GM21786 (cell line): ENCODE measurements around the gene LNX2.

Experiments used
- ATAC-seq: cut with Tn5 transposase; IDR thresholded peaks from one replicate; pipeline ENCODE4 v1.9.1; 2021; ENCODE audit not compliant: unreplicated experiment

Gene LNX2

GRCh38 chr13:27617881-27618321 lies 2.4 kb downstream of the LNX2 start:
- ATAC-seq, result no peak

DNA sequence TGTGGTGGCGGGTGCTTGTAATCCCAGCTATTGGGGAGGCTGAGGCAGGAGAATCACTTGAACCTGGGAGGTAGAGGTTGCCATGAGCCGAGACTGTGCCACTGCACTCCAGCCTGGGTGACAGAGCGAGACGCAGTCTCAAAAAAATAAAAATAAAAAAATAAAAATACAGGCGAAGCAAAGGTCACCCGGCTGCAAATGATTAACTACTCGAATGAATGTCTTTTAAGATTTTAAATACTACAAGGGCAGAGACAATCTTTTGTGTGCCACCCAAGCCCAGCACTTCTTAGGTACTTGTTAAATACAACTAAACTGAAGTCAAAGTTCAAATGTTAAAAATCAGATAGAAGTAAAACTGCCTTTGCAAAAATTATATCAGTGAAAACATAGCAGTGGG lies 6.7 kb downstream of the LNX2 start:
- no peak for ATAC-seq

DNA sequence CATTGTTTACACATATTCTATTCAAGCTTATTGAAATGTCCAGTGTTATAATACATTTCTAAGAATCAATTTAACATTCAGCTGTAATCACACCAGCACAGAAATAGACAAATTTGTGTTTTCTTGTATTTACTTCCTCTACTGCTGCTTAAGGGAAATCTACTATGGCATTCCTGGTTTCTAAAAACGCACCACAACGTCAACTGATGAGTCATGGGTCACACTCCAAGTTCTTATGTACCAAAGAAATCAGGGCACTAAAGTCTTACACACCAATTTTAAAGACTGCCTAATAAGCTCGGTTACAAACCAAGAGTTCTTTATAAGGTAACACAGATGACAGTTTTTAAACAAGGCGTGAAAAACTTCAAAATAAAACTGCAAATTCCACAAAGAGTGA lies 13.2 kb downstream of the LNX2 start:
- no peak for ATAC-seq

DNA sequence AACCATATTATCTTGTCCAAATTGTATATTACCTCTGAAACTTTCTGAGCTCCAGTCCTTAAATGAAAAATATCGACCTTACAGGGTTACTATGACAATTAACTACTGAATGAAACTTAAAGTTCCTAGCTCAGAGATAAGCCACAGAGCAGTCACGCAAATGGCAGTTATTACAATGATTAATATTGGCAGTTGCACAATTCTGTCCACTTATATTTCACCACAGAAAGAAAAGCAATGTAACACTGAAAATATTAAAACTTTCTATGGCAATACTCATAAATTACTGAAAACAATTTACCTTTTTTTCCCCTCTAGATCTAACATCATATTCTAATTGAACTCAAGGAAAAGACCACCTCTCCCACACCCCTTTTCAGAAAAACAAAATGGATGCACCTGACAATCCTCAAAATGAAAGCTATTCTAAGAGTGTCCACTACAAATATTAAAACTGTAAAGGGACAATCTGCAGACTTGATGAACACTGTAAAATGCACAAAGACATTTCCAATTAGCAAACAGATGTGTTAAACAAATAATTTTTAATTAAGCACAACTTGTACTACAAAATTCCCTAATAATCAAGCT lies 14.6 kb downstream of the LNX2 start:
- no peak for ATAC-seq

- ATAC-seq, result no peak
Observed at GRCh38 chr13:27605099-27605498, 15.2 kb downstream of the LNX2 start.

DNA sequence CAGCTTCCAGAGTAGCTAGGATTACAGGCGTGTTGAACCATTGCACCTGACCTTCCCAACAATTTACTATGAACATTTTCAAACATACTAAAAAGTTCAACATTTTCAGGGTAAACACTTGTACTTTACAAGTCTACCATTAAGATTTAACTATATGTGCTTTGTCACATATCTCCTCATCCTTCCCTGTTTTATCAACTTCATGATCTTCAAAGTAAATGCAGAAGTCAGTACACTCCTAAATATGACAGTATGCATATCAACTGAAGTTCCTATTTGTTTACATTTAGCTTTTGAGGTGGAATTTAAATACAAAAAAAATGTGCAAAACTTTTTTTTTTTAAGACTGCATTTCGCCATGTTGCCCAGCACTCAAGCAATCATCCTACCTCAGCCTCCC lies 18.5 kb downstream of the LNX2 start:
- ATAC-seq, result no peak

DNA sequence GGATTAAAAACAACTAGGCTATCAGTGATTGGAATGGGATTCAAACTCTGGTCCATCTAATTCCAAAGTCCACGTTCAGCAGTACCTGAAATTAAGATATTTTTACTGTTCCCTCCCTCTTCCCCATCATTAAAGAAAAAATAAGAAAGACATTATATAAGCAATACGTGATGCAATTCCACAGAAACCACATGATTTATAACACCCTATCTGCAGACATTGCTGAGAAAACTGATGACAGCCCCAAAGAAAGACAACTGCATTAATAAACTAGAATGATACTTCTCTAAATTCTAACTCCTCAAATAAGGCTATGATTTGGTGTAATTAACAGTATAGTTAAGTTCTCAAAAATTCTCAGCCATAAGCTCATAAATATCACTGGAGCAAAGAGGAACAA lies 19.1 kb downstream of the LNX2 start:
- ATAC-seq, result no peak

- no peak for ATAC-seq
Observed at GRCh38 chr13:27600711-27601110, 19.6 kb downstream of the LNX2 start.

GRCh38 chr13:27599845-27600553 lies 20.3 kb downstream of the LNX2 start:
- ATAC-seq, result no peak

- no peak for ATAC-seq
Observed at GRCh38 chr13:27599096-27599495, 21.2 kb downstream of the LNX2 start.

DNA sequence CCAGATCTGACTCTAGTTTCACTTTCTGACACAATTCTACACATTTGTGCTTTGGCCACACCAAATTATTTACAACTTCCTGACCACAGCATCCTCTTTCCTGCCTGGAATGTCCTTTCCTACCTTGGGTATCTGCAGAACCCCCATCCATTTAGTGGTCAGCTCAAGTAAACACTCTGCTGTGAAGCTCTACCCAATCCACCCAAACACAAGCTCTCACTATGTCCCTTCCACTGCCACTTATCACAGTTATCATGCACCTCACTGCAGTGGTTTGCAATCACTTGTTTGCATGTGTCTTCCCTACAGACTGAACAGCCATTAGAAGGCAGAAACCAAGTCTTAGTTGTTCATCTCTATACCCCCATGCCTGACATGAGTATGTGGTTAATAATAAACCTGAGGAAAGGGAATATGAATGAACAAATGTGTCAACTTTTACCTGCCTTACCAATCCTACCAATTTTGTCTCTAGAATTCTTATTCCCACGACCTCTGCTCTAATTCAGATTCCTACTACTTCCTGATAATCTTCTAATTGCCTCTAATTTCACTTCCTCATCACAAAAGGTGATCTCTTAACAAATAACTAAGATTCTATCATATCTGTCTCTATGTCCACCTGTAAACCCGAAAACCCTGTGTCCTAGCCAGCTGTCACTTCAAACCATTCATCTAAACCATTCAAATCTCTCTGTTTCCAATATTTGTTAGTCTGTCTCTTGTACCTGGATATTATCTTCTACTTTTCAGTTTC lies 25.1 kb downstream of the LNX2 start:
- ATAC-seq, result no peak

DNA sequence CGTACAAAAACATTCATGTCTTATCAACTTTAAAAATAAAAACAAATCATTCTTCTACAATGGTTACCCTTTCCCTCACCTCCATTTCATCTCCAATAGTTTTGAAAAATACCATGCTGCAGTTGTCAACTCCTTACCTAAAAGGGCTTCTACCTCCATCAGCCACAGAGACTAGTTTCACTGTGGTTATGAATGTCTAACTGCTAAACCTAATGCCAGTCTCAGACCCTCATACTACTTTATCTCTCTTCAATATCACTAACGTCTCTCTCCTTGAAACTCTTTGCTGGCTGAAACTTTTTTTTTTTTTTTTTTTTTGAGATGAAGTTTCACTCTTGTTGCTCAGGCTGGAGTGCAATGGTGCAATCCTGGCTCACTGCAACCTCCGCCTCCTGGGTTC lies 27.1 kb downstream of the LNX2 start:
- peak; percentile 80 for ATAC-seq

DNA sequence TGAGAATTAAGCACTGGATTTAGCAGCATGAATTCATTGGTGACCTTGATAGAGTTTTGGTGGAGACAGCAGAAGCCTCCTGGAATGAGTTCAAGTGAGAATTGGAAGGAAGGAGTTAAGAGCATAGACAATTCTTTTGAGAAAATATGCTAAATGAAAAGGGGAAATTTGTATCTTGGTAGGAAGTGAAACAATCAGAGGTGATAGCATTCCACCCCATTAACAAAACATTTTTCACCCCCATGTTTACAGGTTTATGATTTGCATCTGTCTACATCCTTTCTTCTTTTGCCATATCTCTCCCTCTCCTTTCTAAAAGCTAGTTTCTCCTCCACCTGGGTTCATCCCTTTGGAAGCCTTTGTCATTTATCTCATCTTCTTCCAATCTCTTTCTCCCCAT lies 27.5 kb downstream of the LNX2 start:
- ATAC-seq, result no peak

- ATAC-seq, result no peak
Observed at GRCh38 chr13:27588405-27588804, 31.9 kb downstream of the LNX2 start.

GRCh38 chr13:27587095-27587746 lies 33.1 kb downstream of the LNX2 start:
- ATAC-seq, result no peak

- ATAC-seq, result no peak
Observed at GRCh38 chr13:27583645-27584044, 36.7 kb downstream of the LNX2 start.

DNA sequence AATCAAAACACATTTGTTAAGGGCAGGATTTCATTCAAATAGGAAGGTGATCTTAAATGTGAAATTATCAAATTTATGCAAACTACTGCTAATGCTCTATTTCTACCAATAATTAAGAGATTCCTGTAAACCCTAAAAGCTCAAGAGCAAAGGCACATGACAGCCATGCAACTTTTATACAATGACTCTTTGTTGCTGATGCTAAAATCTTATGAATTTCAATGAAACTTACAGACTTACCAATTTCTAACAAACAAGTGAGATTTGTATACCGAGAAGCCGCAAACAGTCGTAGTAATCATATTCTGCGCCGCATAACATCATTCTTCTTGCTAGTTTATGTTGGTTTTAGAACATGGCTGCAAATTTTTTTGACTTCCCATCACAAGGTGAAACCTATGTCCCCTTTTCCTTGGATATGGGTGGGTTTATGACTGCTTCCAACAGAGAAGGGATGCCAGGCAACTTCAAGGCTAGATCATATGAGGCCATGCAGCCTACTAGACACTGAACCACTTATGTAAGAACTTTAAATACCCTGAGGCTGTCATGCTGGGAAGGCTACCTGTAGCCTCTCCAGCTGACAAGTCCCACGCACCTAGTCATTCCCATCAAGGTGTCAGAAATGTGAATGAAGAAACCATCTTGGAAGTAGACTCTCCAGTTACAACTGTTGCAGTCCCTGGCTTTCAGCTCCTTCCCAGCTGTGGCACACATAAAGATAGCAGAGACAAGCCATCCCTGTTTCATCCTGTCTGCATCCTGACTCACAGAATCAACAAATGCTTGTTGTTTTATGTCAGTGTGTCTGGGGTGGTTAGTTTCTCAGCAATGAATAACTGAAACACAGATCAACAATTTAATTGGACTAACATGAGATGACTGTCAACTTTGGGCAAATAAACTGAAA lies 42.0 kb downstream of the LNX2 start:
- ATAC-seq, result no peak

DNA sequence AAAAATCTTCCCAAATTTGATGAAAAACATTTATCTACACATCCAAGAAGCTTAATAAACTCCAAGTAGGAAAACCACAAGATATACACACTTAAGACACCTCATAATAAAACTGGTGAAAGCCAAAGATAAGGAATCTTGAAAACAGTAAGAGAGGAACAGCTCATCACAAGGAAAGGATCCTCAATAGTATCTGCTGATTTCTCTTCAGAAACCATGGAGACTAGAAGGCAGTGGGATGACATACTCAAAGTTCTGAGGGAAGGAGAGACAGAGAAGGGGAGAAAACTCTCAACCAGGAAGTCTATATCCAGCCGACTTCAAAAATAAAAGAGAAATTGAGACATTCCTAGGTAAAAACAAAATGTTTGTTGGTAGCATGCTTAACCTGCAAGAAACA lies 45.7 kb downstream of the LNX2 start:
- ATAC-seq, result no peak

DNA sequence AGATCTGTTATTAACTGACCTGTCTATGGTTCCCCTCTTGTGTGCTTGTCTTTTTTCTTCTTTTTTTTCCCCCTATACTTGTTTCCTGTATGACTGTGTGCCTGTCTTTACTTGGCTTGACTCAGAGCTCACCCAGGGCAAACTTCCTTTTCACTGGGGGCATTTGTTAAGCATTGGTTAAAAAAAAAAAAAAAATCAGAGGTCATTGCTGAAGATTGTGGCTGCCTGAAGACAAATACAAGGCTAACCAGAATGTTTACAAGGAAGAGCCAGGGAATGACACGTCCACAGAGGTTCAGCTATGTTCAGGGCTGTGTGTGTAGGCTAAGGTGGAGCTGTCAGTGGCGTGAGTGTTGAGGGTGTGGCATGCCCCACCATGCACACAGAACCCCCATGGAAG lies 47.1 kb downstream of the LNX2 start:
- no peak for ATAC-seq

GRCh38 chr13:27572234-27572901 lies 48.0 kb downstream of the LNX2 start:
- ATAC-seq, result no peak
